GM23338 (cell line): ENCODE measurements around the gene TMEM273. TPM values are rescaled to one million over a fixed set of nuclear protein-coding genes. Genes with fewer than 3 reads are reported as not detected.

Source experiments
- ATAC-seq: fragments of 200-7000 bp; cut with Tn5 transposase; 3 replicates; pipeline ENCODE4 v1.9.1; 2020
- DNase-seq: peaks from one replicate; pipeline ENCODE4 v3.0.0-alpha.2; 2015; ENCODE audit warnings: low spot score
- H2AFZ ChIP-seq: fragments of 200-600 bp; sonication (generic); 2 replicates; pipeline ENCODE4 v1.8.0; 2016; ENCODE audit warnings: antibody characterized with exemption, mild to moderate bottlenecking, moderate library complexity
- H3F3A ChIP-seq: fragments of 200-600 bp; sonication (generic); replicated peaks from 2 replicates; pipeline ENCODE4 v1.8.0; 2017; ENCODE audit warnings: antibody characterized with exemption, mixed run types, low read depth
- H3K27ac ChIP-seq: fragments of 200-600 bp; sonication (generic); 2 replicates; pipeline ENCODE4 v1.6.1; 2016; ENCODE audit warnings: low read depth
- H3K27me3 ChIP-seq: fragments of 200-600 bp; sonication (generic); 2 replicates; pipeline ENCODE4 v1.8.0; 2016; ENCODE audit warnings: mild to moderate bottlenecking, mixed run types, moderate library complexity; ENCODE audit not compliant: insufficient read depth
- H3K36me3 ChIP-seq: fragments of 200-600 bp; sonication (generic); 2 replicates; pipeline ENCODE4 v1.8.0; 2016; ENCODE audit warnings: mild to moderate bottlenecking; ENCODE audit not compliant: insufficient read depth
- H3K4me1 ChIP-seq: fragments of 200-600 bp; sonication (generic); 2 replicates; pipeline ENCODE4 v1.8.0; 2016; ENCODE audit warnings: mild to moderate bottlenecking, moderate library complexity; ENCODE audit not compliant: insufficient read depth
- H3K4me2 ChIP-seq: fragments of 200-600 bp; sonication (generic); 2 replicates; pipeline ENCODE4 v1.7.1; 2017; ENCODE audit warnings: mixed run types
- H3K4me3 ChIP-seq: fragments of 200-600 bp; sonication (generic); 2 replicates; pipeline ENCODE4 v1.6.1; 2016; ENCODE audit warnings: mixed run types
- H3K79me2 ChIP-seq: fragments of 200-600 bp; sonication (generic); replicated peaks from 2 replicates; pipeline ENCODE4 v1.8.0; 2017; ENCODE audit warnings: mild to moderate bottlenecking; ENCODE audit not compliant: insufficient read depth
- H3K9me2 ChIP-seq: fragments of 200-600 bp; sonication (generic); 2 replicates; pipeline ENCODE4 v1.8.0; 2017; ENCODE audit not compliant: insufficient read depth
- H4K20me1 ChIP-seq: fragments of 200-600 bp; sonication (generic); replicated peaks from 2 replicates; pipeline ENCODE4 v1.8.0; 2017; ENCODE audit warnings: mild to moderate bottlenecking; ENCODE audit not compliant: insufficient read depth
- H3K27ac Mint-ChIP-seq: 2 replicates; pipeline ENCODE4 v1.8.0; 2020; ENCODE audit warnings: inconsistent platforms, mild to moderate bottlenecking, moderate library complexity, mixed read lengths
- H3K27me3 Mint-ChIP-seq: 3 replicates; pipeline ENCODE4 v1.8.0; 2022; ENCODE audit warnings: low read depth, mild to moderate bottlenecking, moderate library complexity, mixed read lengths, inconsistent platforms; ENCODE audit not compliant: insufficient read depth, poor library complexity
- H3K36me3 Mint-ChIP-seq: 3 replicates; pipeline ENCODE4 v1.8.0; 2021; ENCODE audit warnings: low read depth, mild to moderate bottlenecking, inconsistent platforms, moderate library complexity, mixed read lengths
- H3K4me1 Mint-ChIP-seq: 3 replicates; pipeline ENCODE4 v1.8.0; 2020; ENCODE audit warnings: mild to moderate bottlenecking, inconsistent platforms, mixed read lengths
- H3K4me3 Mint-ChIP-seq: 3 replicates; pipeline ENCODE4 v1.8.0; 2021; ENCODE audit warnings: moderate library complexity, mild to moderate bottlenecking, inconsistent platforms, mixed read lengths
- H3K9me3 Mint-ChIP-seq: 3 replicates; pipeline ENCODE4 v1.8.0; 2020; ENCODE audit warnings: moderate library complexity, mild to moderate bottlenecking, inconsistent platforms, mixed read lengths
- EZH2 ChIP-seq: fragments of 200-600 bp; sonication (generic); IDR thresholded peaks from one replicate; pipeline ENCODE4 v1.8.0; 2017; ENCODE audit warnings: antibody characterized with exemption, mild to moderate bottlenecking, low read depth; ENCODE audit not compliant: unreplicated experiment
- POLR2AphosphoS5 ChIP-seq: IDR thresholded peaks from 2 replicates; pipeline ENCODE4 v1.6.1; 2016; ENCODE audit warnings: antibody characterized with exemption, low read depth
- polyA plus RNA-seq: library from polyadenylated mRNA; unstranded; fragments of >200 nt; fragmentation: Nextera tagmentation; extraction: Ambion mirVana; gene quantifications from 2 replicates; pipeline ENCODE4 v1.2.1, GENCODE V29; 2016
- total RNA-seq: library from RNA; depleted of rRNA; stranded (reverse); fragments of >200 nt; shearing (Covaris generic); gene quantifications from 2 replicates; pipeline ENCODE4 v1.2.3, GENCODE V29; 2014
- TF ChIP-seq, protein P1 (sequence below): fragments of 250-450 bp; sonication (Bioruptor Pico); IDR thresholded peaks from 2 replicates; pipeline ENCODE4 v1.5.0; 2020; ENCODE audit warnings: mild to moderate bottlenecking, moderate library complexity
- TF ChIP-seq, protein P2 (sequence below), 2 experiments: fragments of 200-600 bp in 1 of 2; sonication (generic) in 1 of 2; conservative IDR thresholded peaks; 2 replicates each; pipeline versions ENCODE4 v1.5.1 to v1.6.1; 2016 to 2017; ENCODE audit warnings: antibody characterized with exemption in 2 of 2, low read depth in 2 of 2, mild to moderate bottlenecking in 2 of 2, moderate library complexity in 1 of 2

The TMEM273 gene
- total and polyA plus RNA-seq, 2 experiments from 2014 or later = not detected

GRCh38 chr10:49120911-49121310 lies 67.3 kb downstream of the TMEM273 start (continued):
- TF ChIP-seq, protein P1, sequence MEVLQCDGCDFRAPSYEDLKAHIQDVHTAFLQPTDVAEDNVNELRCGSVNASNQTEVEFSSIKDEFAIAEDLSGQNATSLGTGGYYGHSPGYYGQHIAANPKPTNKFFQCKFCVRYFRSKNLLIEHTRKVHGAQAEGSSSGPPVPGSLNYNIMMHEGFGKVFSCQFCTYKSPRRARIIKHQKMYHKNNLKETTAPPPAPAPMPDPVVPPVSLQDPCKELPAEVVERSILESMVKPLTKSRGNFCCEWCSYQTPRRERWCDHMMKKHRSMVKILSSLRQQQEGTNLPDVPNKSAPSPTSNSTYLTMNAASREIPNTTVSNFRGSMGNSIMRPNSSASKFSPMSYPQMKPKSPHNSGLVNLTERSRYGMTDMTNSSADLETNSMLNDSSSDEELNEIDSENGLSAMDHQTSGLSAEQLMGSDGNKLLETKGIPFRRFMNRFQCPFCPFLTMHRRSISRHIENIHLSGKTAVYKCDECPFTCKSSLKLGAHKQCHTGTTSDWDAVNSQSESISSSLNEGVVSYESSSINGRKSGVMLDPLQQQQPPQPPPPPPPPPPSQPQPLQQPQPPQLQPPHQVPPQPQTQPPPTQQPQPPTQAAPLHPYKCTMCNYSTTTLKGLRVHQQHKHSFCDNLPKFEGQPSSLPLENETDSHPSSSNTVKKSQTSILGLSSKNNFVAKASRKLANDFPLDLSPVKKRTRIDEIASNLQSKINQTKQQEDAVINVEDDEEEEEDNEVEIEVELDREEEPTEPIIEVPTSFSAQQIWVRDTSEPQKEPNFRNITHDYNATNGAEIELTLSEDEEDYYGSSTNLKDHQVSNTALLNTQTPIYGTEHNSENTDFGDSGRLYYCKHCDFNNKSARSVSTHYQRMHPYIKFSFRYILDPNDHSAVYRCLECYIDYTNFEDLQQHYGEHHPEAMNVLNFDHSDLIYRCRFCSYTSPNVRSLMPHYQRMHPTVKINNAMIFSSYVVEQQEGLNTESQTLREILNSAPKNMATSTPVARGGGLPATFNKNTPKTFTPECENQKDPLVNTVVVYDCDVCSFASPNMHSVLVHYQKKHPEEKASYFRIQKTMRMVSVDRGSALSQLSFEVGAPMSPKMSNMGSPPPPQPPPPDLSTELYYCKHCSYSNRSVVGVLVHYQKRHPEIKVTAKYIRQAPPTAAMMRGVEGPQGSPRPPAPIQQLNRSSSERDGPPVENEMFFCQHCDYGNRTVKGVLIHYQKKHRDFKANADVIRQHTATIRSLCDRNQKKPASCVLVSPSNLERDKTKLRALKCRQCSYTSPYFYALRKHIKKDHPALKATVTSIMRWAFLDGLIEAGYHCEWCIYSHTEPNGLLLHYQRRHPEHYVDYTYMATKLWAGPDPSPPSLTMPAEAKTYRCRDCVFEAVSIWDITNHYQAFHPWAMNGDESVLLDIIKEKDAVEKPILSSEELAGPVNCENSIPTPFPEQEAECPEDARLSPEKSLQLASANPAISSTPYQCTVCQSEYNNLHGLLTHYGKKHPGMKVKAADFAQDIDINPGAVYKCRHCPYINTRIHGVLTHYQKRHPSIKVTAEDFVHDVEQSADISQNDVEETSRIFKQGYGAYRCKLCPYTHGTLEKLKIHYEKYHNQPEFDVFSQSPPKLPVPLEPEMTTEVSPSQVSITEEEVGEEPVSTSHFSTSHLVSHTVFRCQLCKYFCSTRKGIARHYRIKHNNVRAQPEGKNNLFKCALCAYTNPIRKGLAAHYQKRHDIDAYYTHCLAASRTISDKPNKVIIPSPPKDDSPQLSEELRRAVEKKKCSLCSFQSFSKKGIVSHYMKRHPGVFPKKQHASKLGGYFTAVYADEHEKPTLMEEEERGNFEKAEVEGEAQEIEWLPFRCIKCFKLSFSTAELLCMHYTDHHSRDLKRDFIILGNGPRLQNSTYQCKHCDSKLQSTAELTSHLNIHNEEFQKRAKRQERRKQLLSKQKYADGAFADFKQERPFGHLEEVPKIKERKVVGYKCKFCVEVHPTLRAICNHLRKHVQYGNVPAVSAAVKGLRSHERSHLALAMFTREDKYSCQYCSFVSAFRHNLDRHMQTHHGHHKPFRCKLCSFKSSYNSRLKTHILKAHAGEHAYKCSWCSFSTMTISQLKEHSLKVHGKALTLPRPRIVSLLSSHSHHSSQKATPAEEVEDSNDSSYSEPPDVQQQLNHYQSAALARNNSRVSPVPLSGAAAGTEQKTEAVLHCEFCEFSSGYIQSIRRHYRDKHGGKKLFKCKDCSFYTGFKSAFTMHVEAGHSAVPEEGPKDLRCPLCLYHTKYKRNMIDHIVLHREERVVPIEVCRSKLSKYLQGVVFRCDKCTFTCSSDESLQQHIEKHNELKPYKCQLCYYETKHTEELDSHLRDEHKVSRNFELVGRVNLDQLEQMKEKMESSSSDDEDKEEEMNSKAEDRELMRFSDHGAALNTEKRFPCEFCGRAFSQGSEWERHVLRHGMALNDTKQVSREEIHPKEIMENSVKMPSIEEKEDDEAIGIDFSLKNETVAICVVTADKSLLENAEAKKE (CRISPR knock-in tag) = no peak
- TF ChIP-seq, protein P2, sequence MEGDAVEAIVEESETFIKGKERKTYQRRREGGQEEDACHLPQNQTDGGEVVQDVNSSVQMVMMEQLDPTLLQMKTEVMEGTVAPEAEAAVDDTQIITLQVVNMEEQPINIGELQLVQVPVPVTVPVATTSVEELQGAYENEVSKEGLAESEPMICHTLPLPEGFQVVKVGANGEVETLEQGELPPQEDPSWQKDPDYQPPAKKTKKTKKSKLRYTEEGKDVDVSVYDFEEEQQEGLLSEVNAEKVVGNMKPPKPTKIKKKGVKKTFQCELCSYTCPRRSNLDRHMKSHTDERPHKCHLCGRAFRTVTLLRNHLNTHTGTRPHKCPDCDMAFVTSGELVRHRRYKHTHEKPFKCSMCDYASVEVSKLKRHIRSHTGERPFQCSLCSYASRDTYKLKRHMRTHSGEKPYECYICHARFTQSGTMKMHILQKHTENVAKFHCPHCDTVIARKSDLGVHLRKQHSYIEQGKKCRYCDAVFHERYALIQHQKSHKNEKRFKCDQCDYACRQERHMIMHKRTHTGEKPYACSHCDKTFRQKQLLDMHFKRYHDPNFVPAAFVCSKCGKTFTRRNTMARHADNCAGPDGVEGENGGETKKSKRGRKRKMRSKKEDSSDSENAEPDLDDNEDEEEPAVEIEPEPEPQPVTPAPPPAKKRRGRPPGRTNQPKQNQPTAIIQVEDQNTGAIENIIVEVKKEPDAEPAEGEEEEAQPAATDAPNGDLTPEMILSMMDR (conservative IDR thresholded peaks at IDR 0.05; ENCODE audit: low read depth in 2 of 2) = no peak

GRCh38 chr10:49119746-49120145 lies 68.4 kb downstream of the TMEM273 start:
- no peak overlapping the region; the same call in 1 of the 2 replicates for H2AFZ ChIP-seq
- H3K9me3 Mint-ChIP-seq = peaks cover 3% of the 10 kb centered on the region; the same call in 1 of the 3 replicates
- no peaks in the 10 kb centered on the region for H4K20me1 ChIP-seq
- H3K36me3 ChIP-seq = no peaks in the 10 kb centered on the region
- no peak overlapping the region for H3K4me3 Mint-ChIP-seq
- peaks cover 10% of the 10 kb centered on the region for H3K27me3 Mint-ChIP-seq
- H3K27ac Mint-ChIP-seq = no peak overlapping the region
- no peaks in the 10 kb centered on the region for H3K79me2 ChIP-seq
- H3K36me3 Mint-ChIP-seq = no peaks in the 10 kb centered on the region
- no peak overlapping the region for H3K4me2 ChIP-seq
- DNase-seq (no peak), ATAC-seq (no peak)
- no peaks in the 10 kb centered on the region for H3F3A ChIP-seq
- no peak overlapping the region for H3K27ac ChIP-seq
- H3K9me2 ChIP-seq = peaks cover 7% of the 10 kb centered on the region; the same call in 1 of the 2 replicates
- H3K27me3 ChIP-seq = peaks cover under 1% of the 10 kb centered on the region; the same call in 1 of the 2 replicates
- peaks cover 2% of the 10 kb centered on the region; the same call in 1 of the 3 replicates for H3K4me1 Mint-ChIP-seq
- H3K4me3 ChIP-seq = no peak overlapping the region
- TF ChIP-seq POLR2AphosphoS5 (no peak), EZH2 (no peak)
- TF ChIP-seq, protein P2 (conservative IDR thresholded peaks at IDR 0.05; ENCODE audit: low read depth in 2 of 2) = no peak
- no peaks in the 10 kb centered on the region for H3K4me1 ChIP-seq
